ENCODE results near the gene ADGRG1.

DNA sequence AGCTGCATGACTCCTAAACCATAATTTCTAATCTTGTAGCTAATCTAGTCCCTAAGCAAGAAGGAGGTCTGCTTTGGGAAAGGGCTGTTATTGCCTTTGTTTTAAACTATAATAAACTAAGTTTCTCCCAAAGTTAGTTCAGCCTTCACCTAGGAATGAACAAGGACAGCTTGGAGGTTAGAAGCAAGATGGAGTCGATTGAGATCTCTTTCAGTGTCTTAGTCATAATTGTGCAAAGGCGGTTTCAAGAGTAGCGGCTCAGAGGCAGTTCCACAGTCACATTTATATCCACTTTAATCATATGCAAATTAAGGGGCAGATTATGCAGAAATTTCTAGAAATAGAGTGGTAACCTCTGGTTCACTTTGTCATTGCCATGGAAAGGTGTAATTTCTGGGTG, 83.6 kb downstream of the ADGRG1 start:
- TF ChIP-seq, protein P1, sequence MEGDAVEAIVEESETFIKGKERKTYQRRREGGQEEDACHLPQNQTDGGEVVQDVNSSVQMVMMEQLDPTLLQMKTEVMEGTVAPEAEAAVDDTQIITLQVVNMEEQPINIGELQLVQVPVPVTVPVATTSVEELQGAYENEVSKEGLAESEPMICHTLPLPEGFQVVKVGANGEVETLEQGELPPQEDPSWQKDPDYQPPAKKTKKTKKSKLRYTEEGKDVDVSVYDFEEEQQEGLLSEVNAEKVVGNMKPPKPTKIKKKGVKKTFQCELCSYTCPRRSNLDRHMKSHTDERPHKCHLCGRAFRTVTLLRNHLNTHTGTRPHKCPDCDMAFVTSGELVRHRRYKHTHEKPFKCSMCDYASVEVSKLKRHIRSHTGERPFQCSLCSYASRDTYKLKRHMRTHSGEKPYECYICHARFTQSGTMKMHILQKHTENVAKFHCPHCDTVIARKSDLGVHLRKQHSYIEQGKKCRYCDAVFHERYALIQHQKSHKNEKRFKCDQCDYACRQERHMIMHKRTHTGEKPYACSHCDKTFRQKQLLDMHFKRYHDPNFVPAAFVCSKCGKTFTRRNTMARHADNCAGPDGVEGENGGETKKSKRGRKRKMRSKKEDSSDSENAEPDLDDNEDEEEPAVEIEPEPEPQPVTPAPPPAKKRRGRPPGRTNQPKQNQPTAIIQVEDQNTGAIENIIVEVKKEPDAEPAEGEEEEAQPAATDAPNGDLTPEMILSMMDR (IDR thresholded peaks at IDR 0.05), result no peak
- no peak for TF ChIP-seq POLR2A (IDR thresholded peaks at IDR 0.05)

Measured in uterus (tissue), 2 donors.